Kidney capillary endothelial cell (primary cell): ENCODE results near the gene LHFPL2.
A peak's percentile ranks its signal among the peaks of the same experiment; 100 is the strongest.

Source experiments
- DNase-seq: peaks from one replicate; pipeline ENCODE4 v3.0.0-alpha.2; 2018; ENCODE audit warnings: low spot score

The LHFPL2 gene

DNA sequence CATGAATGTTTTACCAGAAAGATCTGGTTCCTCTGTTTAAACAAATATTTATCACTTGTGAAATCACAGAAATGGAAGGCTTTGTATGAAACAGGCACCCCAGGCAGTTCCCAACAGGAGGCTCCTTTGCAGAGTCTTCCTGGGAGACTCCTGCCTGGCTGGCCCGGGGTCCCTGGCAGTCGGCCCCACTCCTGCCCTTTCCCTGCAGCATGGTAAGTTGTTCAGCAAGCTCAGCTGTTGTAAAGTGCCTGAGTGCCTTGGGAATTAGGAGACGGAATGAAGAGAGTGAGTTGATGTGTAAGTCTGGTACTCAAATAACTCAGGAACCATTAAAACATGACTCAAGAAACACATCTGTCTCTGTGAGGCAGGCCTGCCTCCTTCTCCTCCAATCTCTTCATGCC is 17.5 kb upstream of the LHFPL2 start:
- DNase-seq: no peak

DNA sequence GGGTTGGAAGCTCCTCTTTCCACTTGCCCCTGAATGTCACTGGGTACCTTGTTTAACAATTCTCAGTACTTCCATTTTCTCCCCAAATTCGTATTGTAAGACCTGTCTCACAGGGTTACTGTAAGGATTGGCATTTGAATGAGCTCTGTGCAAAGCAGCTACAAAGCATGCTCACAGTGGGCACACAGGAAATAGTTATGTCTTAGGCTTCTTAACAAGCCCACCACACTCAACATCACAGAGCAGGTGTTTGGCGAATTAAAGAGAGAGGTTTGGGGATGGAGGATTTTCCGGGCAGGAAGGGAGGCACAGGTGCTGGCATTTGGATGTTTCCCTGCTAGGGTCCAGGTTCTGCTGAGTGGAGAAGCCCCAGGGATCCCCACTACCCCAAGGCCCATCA is 17.0 kb upstream of the LHFPL2 start:
- no peak for DNase-seq

DNA sequence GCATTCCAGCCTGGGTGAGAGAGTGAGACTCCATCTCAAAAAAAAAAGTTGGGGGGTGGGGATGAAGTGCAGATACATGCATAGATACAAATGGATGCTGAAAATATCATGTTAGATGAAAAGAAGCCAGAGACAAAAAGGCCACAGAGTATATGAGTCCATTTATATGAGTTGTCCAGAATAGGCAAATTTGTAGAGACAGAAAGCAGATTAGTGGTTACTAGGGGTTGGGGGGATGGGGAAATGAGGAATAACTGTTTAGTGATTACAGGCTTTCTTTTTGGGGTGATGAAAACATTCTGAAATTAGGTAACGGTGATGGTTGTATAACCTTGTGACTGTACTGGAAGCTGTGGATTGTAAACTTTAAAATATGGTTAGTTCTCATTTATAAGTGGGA is 13.8 kb upstream of the LHFPL2 start:
- no peak for DNase-seq

DNA sequence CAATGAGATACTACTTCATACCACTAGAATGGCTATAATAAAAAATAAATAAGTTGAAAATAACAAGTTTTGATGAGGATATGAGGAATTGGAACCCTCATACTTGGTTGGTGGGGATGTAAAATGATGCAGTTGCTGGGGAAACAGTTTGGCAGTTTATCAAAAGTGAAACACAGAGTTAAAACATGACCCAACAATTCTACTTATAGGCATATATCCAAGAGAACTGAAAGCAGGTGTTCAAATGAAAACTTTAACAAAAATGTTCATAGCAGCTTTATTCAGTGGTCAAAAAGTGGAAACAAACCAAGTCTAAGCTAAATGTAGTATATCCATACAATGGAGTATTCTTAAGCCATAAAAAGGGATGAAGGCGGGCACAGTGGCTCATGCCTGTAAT is 13.1 kb upstream of the LHFPL2 start:
- no peak for DNase-seq

DNA sequence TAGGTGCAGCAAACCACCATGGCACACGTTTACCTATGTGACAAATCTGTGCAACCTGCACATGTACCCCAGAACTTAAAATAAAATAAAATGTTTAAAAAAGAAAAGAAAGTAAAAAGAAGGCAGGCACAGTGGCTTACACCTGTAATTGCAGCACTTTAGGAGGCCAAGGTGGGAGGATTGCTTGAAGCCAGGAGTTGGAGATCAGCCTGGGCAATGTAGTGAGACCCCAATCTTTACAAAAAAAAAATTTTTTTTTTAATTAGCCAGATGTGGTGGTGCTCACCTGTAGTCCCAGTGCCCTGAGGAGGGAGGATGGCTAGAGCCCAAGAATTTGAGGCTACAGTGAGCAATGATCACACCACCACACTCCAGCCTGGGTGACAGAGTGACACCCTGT is 12.5 kb upstream of the LHFPL2 start:
- DNase-seq: no peak

DNA sequence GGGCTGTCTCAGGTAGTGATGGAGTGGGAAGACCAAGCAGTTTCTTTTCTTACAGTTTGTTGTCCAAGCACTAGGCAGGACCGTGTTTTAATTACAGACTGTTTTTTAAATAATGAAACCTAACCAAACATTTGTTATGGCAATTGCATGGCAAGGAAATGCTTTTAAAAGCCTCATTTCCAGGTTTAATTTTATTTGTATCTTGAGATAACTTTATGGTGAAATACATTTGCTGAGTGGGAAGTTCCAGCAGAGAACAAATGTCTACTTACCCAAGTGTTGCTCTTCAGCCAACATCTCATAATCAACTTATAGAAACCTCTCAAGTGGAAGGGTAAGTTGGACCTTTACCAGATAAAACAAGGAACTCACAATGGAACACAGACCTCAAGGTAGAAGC is 11.8 kb upstream of the LHFPL2 start:
- DNase-seq: no peak

DNA sequence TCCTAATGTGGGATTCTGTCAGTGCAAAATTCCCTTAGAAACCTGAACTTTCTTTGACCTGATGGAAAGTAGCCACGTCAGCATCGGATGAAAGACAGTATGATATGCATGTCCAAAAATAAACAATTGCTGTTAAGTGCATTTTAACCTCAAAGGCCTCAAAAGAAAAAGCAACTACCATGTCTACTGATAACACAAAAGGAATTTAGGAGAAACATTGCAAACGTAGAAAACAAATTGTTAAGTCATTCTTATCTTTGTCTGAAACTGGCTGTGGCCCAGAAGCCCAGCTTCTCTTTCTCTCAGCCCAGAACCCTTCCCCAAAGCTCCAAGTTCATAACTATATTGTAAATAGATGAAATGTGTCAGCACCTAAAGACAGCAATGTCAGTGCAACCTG is 11.1 kb upstream of the LHFPL2 start:
- DNase-seq: no peak

DNA sequence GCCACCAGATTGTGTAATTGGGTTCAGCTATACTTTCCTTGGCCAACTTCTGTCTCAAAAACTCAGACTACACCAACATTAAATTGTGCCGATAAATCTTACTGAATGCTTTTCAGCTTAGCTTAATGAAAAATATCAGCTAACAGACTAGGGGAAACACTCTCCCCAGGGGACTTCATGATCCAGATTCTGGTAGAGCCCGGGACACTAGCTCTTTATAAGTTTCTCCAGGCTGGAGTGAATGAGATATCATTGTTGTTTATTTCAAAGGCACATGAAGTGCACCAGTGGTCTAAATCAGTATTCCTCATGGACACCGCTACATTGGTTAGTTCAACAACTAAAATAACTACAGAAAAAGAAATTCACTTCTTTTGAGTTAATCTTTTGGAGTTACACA is 10.5 kb upstream of the LHFPL2 start:
- DNase-seq: no peak

DNA sequence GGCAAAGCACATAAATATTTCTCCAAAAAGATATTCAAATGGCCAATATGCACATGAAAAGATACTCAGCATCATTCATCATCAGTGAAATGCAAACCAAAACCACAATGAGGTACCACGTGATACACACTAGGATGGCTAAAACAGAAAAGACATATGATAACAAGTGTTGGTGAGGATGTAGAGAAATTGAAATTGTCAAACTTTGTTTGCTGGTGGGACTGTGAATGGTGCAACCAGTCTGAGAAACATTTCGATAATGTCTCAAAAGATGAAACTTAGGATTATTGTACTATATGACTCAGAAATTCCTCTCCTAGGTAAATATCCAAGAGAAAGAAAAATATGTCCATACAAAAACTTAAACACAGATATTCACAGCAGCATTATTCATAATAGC is 8.6 kb upstream of the LHFPL2 start:
- DNase-seq: no peak

DNA sequence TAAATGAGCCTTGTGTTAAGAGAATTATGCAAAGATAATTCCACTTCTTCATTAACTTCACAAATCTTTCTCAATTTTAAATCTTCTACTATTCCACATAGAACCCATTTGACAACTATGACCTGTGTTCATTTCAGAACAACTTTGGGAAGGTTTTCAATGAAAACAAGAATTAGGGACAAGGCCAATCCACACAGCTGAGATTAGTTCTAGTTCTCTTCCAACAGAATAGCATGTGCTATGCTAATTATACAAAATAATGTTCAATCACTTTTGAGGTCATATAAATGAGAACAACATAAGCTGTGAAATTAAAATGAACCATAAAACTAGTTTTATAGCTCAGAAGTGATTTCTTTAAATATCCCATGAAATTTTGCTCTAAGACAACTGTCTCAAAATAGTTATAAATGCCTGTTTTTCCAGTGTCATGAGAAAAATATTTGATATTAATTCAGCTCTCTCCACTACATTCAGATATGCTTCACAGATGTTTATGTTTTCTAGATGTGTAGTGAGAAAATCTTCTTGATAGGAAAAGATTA is 7.2 kb upstream of the LHFPL2 start:
- DNase-seq: no peak

DNA sequence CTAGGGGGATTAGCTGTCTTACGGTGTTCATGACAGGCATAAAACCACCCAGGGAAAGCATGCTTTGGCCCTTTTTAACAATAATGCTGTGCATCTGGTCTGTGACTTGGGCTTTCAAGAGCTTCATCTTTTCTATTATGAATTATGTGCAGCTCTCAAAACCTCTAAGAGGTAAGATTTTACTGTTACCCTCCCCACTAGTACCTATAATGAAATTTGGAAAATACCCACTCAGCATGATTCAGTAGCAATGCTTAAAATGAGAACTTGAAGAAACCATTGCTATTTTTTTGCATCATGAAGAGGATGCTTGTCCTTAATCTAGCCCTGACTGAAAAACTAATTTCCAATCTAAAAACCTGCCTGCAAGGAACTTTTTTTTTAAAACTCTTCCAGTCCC is 5.8 kb upstream of the LHFPL2 start:
- DNase-seq: no peak

DNA sequence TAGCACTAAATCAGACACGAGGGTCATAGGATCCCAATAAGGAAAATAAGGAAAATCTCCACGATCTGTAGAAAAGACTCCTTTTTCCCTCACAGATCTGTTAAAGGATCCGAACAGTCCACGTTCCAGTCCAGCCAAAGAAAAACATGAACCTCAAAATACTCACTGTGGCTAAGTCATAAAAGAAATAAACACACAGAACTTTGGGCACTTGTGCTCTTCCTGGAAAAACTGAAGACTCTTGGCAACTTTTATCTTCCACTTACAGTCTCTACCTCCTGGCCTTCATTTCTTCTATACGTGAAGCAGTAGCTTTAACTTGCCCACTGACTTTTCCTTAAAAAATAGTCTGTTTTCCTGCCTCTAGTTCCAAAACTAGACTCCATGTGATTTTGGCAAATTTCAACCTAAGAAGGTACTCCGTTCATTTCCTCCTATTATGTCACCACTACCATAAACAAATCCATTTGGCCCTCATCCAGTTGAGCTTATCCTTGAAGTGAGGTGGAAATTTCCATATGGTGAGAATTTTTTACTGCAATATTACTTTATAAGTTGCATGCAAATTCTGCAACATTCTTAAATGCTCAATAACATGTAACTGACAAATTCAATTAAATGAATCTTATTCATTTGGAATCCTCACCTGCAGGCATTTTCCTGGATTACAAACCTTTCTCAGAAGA is 5.3 kb upstream of the LHFPL2 start:
- DNase-seq: no peak

DNA sequence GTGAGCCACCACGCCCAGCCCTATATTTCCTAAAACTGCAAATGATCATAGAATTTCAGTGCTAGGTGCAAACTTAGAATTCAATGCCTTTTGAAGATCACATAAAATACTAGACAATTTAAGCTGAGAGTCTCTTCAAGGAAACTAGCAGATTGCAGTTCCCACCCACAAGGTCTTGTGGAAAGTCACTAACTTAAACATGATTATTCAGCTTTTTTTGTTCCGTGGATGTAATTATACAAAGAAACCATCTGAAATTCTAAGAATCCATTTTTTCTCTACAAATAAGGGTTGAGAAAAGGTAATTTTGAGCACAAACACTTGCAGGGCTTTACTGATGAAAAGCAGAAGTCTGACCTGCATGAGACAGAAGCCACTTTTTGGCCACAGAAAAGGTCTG is 4.5 kb upstream of the LHFPL2 start:
- no peak for DNase-seq

DNA sequence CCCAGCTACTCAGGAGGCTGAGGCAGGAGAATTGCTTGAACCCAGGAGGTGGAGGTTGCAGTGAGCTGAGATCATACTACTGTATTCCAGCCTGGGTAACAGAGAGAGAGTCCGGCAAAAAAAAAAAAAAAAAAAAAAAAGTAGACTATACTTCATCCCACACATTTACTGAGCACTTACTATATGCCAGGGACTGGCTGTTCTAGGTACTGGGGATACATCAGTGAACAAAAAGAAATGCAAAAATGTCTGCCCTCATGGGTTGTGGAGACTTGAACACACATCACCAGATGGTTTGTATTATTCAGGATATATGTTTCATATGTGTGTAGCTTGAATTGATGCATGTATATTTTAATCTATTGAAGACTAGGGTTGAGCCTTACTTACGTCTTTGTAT is 2.9 kb upstream of the LHFPL2 start:
- DNase-seq: no peak

DNA sequence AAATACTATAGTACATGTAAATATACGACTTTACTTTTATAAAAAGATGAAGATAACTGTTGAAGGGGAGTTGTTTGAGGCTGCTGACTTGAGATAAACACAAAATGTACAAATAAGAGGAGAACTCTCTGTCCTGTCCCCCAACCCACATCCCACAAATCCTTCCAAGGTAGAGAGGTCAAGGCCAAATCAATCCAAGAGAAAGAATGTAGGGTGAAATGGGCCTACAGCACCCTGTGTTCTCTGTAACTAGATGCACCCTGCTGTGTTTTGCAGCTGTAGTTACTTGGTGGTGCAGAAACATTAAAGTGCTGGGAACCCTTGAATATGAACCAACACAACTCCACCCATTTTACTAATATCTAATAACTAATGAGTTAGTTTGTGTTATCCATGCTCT is 2.0 kb upstream of the LHFPL2 start:
- no peak for DNase-seq

DNA sequence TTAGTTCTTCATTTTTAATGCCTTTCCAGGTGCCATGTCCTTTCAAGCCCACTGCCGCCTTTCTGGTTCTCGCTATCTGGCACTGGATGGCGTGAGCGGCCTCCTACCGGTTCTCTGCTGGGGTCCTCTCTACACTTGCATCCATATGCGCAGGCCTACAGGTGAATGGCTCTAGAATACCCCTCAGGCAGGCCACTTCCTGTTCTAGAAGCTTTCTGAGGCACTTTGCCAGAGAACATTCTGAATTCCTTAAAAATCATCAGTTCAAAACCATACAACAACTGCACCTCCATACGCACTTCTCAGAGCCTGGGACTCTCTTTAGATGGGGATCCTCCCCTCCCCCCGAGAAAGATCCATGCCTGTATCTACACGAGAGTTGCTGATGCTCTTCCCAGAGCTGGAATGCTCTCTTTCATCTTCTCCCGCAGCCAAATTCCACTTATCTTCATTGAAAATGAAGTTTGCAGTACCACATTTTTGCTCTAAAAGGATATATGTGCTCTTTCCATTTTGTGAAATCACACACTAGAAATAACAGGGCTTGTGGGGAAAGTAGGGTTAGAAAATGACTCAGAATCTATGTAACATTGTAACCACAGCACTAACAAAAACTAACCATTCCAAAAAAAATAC is 1.4 kb upstream of the LHFPL2 start:
- no peak for DNase-seq

DNA sequence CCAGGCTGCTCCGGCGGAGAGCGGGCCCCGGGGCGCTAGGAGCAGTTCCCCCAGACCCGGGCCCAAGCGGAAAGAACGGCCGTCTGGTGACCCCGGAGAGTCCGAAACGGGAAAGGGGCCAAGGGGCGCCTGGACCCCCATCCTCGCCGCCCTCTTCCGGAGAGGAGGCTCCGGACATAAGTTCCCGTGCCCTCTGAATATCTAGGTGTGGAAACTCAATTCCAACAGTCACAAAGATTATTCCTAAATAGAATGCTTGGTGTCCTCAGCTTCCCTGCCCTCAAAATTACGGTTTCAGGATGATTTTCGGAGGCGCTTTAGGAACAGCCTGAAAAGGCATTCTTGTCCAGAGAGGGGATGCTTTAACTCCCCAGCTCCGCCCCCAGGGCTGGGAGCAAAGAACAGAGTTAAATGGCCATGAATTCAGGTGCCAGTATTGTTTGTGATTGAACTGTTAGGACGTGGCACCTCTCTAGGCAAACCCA is 681 bp upstream of the LHFPL2 start:
- DNase-seq: no peak

DNA sequence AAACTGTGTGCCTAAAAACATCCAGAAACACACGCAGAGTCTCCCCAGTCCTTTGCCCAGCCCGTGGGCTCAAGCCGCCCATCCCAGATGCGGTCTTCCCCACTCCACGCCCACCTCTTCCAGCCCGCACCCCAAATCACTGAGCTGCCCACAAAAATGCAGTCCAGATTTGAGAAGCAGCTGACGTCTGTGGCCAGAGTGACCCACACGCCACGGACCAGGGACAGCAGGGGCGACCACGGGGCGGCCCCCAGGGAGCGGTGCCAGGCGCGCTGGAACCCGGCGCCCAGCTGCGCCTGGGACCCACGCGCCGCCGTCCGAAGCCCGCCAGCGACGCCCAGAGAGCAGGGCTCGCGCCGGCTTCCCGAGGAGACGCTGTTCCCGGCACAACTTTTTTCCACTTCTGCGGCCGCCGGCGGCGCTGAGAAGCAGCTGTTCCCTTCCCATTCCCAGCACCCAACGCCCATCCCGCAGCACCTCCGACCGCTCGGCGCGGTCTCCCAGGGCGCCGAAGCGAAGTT is 674 bp downstream of the LHFPL2 start:
- DNase-seq: peak; percentile 46

DNA sequence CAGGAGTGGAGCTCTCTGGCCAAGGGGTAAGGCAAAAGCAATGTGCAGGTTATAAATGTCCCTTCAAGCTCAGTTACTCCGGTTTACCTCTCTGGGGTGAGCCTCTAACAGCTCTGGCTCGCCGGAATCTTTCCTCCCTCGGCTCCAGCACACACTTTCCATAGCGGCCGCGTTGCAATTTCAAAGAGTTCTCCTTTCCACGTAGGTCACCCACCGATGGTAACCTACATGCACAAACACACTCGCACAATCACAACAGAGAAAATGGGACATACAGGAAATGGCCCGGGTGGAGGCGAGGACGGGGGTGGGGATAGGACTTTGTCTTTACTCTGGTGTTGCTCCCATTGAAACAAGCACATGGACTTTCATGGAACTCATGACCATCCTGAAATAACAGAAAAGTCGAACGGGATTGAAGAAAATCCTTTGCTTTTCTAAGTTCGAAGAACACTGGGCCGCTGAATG is 1.2 kb downstream of the LHFPL2 start:
- DNase-seq: peak; percentile 38

DNA sequence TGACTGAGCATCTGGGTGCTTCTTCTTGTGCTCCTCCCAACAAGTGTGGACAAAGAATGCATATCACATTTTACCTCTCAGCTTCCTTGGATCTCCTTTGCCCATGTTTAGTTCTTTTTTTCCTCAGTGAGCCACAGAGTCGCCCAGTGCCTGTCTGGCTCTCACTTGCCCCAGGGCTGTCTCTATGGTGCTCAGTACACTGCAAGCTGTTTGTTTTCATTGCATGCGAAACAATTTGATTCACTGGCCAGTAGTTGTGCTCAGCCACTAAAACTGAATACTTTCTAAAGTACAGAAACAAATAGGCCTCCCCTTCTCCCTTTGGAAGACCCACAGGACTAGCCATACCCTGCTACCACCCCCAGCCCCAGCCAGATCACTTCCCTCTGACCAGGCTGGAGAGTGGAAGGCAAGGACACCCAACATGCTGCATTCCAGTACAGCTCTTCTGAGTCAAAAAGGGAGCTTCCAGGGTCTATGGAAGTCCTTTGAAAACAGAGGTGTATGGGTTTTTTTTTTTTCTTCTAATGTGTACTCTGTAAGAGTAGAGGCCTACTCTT is 3.8 kb downstream of the LHFPL2 start:
- DNase-seq: no peak

DNA sequence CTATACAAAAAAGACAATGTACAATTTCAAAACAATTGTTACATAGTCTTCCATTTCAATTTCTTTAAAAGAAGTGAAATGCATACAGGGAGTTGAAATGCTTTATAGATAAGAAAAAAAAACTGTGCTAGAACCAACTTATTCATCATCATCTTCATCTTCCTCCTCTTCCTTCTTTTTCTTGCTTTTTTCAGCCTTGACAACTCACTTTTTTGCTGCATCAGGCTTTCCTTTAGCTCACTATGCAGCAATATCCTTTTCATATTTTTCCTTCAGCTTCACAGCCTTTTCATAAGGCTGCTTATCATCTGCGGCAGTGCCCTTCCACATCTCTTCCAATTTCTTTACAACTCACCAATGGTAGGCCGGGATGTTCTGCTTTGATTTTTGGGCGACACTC is 4.4 kb downstream of the LHFPL2 start:
- no peak for DNase-seq

DNA sequence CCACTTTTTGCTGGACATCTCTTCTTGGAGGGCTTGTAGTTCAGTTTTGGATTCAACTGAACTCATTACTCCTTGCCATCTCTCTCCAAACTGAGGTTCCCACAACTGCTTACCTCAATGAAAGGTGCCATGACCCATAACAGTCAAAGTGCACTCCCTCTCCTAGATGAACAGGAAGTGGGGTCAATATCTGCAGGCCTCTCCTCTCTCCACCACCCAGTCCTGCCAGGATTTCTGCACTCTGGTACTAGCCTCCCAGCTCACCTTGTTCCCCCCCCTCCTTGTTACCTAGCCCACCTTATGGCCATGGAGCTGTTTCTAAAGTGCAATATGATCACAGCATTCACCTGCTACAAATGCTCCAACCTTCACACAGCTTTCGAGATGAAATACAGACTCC is 5.9 kb downstream of the LHFPL2 start:
- DNase-seq: no peak
